MV-4-11 (cell line): Measurements from ENCODE around the gene GYPB.
"Not testable (repeated sequence)": the region's sequence is repeated elsewhere in the genome, so short reads cannot be mapped to it uniquely, and the experiment has no call there.

Experiments used
- DNase-seq: peaks from one replicate; lab custom pipeline; 2025; lab: John Stamatoyannopoulos, UW

GYPB gene

DNA sequence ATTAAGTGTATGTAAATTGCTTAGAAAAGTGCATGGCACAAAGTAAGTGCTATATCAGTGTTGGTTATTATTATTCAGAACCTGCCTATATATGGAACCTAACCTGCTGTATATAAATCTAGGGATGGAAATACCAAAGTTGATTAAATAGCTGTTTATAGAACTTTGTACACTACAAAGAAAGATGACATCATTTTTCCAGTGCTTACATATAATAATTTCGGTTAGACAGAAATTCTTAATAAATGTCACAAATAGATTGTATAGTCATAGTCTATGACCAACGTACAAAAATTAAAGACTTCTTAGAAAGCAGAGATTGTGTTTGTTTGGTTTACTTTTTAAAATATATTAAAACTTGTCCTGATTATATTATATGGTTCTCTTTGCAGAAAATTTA lies 4.4 kb downstream of the GYPB start:
- DNase-seq, result no peak

DNA sequence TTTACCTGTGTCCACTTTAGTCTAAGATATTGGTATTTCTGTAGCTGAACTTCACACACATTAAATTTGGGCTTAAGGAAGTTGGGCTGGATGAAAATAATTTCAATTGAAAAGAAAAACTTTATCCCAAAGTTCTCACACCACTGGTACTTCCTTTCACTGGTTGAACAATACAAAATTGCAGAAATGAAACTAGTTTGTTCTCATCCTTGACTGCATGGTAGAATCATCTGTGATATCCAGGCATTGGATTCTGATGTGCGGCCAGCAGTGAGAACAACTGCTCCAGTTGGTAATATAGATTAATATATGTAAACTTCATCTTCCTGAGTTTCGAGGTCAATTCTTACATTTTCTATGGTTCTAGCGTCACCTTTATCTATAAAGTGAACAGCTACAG lies 10.6 kb downstream of the GYPB start:
- DNase-seq, result not testable (repeated sequence)

DNA sequence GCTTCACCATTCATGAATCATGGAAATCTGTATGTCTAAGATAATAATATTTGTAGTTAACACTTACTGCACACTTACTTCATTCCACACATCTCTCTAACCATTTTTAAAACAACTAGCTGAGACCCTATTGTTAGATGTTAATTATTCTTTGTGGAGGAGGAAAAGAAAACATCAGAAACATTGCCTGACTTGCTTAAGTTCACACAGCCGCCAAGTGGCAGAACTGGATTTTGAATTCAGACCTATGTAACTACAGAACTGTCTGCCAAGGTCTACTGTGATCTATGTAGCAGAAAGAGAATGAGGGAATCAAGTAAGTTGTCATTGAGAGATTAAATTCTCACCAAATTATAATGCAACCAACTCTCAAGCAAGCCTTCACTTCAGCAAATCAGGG lies 11.2 kb downstream of the GYPB start:
- DNase-seq, result not testable (repeated sequence)

DNA sequence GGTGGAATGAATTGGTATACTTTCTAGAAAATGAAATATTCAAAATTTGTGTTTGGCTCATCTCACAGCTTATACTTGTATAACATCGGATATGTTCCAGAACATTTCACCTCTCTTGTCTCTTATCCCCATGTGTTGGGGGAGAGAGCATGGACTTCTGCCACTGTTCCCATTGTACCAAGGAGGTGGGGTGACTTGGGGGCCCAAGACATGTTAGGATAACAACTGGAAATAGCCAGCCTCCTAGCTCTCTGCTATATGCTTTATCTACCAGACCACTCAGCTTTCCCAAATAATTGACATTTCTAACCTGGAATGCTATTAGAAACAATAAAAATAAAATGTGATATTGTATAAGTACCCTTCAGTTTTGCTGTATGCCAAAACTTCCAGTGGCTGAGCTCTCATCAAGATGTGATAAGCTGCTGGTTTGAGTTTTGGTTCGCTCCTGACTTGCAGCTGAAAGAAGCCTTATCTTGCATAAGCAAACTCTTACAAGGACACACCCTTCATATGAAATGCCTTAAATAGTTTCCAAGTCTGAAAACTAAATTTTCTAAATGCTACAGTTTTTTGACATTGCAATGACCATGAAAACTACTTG lies 12.9 kb downstream of the GYPB start:
- DNase-seq, result not testable (repeated sequence)

DNA sequence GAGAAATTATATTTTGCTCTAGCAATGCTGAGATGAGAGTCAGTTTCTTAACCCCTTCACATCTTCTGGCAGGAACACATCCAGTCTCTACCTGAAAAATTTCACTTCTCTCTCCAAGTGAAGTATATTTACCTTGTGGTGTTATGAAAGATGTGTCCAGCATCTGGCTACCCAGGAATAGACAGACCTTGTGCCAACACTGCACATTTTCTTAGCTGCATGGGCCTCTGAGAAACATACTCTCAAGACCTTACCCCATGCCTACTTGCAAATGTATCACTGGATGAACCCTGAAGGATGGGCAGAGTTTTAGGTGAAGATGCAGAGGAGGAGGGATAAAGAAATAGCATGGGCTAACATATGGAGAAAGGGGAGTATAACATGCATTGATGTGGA lies 13.6 kb downstream of the GYPB start:
- DNase-seq, result not testable (repeated sequence)

DNA sequence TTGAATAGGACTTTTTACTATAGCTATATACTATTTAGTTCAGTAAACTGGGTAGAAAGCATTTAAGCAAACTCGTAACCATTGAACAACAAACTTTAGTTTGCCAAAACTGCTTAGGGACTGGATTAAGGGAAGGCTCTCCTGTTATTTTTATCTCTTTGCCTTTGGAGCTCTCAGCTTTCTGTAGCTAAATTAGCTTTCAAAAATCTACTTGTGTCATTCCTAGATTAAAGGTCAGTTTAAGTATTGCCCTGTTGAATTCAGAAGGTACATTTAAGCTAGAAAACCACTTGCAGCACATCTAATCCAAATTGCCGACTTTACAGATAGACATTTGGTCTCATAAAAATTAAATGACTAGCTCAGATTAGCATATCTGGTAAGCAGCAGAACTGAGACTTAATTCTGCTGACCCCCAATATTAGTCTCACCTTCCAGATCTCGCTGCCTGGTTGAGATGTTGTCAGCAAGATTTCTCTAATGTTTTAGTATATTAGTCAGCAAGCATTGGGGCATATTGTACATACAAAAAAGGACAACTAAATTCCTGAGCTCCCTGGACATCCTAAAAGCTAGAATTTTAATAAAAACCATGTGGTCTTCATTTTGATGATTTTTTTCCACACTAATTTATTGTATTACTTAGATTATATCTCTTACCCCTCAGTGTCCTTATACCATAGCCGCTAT lies 14.2 kb downstream of the GYPB start:
- DNase-seq, result not testable (repeated sequence)

DNA sequence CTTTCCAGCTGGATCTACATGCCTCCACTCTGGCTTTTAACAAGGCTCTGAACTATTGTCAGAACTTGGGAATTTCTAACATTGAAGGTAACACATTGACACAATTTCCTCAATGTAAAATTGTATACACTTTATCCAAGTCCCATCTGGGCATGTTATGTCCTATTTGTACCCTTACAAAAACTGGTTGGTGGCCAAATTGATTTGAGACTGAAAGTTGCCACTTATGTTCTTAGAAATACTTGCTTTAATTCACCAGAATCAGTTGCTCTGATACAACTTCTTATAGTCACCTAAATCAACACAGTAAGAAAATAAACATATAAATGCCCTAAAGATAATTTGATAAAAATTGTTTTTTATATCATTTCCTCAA lies 15.3 kb downstream of the GYPB start:
- DNase-seq, result not testable (repeated sequence)

DNA sequence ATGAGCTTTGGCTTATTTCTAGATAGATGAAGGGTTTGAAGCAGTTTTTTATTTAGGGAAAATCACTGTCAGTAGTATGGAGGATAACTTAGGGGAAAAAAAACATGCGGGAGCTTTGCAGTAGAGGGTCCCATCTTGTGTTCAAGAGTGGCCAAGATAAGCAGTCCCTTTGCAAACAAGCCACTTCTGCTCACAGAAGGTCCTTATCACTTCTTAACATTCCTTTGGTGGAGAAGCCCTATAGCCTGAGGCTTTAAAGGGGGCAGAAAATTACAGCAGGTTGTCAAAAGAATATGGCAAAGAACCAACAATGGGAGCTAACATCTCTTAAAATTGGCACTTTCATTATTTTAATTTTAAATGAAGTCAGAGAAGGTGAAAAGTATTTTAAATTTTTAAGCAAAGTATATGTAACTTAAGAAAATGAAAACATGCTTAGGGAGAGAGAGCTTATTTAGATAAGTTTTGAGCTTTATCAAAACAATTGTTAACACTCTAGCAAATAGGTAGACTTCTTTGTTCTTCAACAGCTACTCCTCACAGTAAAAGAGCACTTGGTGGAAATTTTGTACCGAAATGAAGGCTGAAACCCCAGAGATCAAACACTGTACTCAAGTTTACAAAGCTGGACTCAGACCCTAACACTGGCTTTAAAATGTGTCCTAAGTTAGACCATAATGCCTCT lies 15.8 kb downstream of the GYPB start:
- not testable (repeated sequence) for DNase-seq

DNA sequence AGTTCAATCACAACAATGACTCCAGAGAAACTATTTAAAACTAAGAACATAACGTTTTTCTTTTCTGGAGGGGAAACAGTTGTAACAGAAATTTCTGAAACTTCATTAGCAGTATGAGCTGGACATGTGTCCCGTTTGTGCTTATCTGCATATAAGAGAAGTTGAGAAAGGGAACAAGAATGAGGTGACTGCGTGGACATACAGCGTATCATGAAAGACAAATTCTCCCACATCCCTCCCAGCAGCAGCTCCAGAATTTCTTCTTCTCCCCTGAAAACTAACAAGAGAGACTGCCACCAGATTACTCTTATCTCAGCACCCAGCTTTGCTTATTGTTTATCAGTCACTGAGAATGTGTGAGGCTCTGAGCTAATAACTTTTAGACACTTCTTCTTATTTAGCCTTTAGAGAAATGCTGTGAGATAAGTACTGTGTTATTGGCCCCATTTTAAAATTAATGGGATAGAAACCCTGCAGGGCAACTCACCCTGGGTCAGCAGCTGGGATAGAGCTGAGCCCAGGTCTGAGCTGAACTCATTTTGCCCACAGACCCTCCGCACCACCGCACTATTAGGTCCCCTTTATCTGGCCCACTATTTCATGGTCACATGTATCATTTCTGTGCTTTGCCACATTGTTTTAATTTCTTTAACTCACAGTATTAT lies 18.7 kb downstream of the GYPB start:
- not testable (repeated sequence) for DNase-seq

DNA sequence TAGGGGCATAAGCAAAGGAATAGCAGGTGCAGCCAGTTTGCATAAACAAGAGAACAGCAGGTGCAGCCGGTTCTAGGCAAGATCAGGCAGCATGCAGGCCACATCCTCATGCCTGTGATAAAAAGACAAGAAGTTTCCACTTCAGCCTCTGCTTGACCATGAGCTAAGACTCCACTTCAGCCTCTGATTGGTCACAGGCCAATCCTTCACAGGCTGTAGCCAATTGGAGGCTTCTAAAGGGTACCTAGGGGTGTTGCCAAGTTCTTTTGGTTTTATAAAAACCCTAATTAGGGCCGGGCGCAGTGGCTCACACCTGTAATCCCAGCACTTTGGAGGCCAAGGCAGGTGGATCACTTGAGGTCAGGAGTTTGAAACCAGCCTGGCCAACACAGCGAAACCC lies 23.0 kb downstream of the GYPB start:
- not testable (repeated sequence) for DNase-seq

DNA sequence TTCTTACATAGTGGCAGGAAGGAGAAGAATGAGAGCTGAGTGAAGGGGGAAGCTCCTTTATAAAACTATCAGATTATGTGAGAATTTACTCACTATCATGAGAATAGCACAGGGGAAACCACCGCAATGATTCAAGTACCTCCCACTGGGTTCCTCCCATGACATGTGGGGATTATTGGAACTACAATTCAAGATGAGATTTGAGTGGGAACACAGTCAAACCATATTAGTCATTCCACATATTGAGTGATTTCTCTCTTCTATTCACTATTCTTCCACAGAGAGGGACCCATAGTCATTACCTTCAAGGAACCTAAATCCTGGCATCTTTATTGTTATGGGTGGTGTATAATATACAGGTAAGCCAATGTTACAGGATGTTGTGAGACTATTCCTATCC lies 27.4 kb downstream of the GYPB start:
- DNase-seq, result not testable (repeated sequence)

DNA sequence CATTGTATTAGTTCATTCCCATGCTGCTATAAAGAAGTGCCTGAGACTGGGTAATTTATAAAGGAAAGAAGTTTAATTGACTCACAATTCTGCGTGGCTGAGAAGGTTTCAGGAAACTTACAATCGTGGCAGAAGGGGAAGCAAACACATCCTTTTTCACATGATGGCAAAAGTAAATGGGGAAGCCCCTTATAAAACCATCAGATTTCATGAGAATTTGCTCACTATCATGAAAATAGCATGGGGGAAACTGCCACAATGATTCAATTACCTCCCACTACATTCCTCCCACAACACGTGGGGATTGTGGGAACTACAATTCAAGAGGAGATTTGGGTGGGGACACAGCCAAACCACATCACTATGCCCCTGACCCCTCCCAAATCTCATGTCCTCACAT lies 28.5 kb downstream of the GYPB start:
- not testable (repeated sequence) for DNase-seq

DNA sequence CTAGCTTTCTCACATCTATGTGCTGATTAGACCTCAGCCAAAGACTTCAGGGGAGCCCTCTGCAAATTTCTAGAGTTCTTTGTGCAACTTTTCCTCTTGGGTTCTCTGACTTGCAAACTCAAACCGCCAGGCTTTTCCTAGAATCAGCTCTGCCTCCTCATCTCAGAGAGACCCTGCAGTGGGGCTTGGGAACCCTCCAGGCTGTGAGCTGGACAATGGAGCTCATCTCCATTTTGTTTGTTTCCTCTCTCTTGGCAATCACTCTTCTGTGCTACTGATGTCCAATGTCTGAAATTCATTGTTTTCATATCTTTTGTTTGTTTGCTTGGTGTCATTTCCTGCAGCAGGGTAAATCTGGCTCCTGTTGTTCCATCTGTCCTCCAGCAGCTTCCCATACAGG lies 33.0 kb downstream of the GYPB start:
- DNase-seq, result no peak

DNA sequence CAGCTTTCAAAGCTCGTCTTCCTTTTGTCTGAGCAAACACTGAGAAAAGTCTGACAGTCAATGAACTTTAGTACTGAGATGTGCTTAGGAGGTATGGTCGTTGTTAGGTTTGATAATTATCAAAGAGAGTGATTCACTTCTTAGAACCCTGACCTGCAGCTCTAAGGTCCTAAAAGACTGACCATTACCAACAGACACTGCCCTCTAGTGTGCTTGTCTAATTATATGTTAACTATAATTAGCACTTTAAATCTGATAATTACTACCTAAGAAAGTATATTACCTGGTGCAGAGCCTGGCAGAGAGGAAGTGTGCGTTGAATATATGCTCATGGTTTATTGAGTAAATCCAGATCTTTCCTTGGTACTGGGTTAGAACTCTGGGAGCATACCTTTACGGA lies 38.4 kb downstream of the GYPB start:
- not testable (repeated sequence) for DNase-seq

DNA sequence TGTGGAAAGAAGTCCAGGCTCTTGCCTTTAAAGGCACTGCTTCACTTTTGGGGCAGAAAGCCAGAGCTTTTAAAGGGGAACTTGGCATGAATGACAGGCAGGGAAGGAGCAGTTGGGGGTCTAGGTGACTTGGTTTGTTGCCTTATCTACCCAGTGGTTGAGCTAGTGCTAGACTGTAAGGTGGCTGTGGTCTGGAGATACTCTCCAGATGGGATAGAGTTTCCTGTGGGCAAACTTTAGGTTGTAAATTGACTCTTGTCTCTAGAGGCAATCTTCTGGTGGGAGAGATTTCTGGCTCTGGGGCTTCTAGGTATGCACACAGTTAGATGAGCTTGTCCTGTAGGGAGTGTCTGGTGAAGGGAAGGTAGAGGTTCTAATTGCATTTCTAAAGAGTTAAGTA lies 43.7 kb downstream of the GYPB start:
- DNase-seq, result not testable (repeated sequence)

DNA sequence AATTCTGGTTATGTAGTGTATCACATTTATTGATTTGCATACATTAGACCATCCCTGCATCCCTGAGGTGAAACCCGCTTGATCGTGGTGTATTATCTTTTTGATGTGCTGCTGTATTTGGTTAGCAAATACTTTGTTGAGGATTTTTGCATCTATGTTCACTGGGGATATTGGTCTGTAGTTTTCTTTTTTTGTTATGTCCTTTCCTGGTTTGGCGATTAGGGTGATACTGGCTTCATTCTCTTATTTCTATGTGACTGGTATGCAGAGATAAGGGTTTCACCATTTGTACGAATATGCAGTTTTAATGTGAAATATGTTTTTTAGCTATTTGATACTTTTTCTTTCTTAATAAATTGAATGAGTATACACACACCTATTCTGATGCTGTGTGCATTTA lies 45.2 kb downstream of the GYPB start:
- not testable (repeated sequence) for DNase-seq

DNA sequence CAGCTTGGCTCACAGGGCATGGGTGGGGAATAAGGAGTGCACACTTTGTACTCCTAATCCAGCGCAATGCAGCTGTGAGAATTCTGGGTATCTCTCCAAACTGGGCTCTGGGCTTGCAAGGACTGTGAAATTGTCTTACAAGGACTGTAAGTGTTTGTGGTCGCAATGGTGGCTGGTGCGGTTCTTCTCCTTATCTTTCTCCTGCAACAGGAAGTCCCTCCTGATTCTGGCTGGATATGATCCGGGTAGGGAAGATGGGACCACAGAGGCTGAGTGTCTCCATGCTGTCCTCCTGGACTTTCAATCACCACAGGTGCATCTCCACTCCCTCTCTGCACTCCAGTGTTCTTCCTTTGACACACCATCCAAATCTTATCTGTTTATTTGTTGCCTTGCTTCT lies 58.1 kb downstream of the GYPB start:
- DNase-seq, result no peak

DNA sequence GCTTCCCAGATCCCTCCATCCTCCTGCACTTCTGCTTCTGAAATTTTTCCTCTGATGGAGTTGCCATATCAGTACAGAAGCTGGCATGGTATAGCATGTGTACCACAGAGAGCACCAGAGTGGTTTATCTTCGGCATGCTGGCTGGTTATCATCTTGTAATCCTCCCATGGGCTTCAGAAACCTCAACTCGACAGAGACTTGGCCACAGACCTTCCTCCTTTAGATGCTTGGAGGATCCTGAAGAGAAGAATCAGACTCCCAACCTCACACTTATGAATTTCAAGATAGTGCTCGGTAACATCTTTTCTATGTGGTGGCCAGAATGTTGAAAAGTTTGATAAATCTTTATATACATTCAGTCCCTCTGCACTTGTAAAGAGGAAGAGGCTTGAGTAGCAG lies 63.9 kb downstream of the GYPB start:
- not testable (repeated sequence) for DNase-seq

DNA sequence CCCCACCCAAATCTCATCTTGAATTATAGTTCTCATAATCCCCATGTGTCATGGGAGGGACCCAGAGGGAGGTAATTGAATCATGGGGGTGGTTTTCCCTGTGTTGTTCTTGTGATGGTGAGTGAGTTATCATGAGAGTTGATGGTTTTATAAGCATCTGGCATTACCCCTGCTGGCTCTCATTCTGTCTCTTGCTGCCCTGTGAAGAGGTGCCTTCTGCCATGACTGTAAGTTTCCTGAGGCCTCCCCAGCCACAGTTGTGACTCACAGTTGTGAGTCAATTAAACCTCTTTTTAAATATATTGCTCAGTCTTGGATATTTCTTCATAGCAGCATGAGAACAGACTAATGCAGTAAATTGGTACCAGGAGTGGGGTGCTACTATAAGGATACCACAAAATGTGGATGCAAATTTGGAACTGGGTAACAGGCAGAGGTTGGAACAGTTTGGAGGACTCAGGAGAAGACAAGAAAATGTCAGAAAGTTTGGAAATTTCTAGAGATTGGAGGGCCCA lies 67.7 kb downstream of the GYPB start:
- not testable (repeated sequence) for DNase-seq

DNA sequence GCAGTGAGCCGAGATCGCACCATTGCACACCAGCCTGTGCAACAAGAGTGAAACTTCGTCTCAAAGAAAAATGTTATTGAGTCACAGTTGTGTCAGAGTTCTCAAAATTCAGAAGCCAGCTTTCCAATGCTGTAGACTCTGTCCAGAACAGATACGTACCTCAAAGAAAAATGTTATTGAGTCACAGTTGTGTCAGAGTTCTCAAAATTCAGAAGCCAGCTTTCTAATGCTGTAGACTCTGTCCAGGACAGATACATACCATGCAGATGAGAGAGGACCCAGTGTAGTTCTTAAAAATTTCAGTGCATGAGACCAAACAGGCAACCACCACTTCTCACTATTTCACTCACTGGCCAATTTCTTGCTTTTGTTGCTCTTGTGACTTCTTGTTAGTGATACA lies 68.2 kb downstream of the GYPB start:
- DNase-seq, result not testable (repeated sequence)

DNA sequence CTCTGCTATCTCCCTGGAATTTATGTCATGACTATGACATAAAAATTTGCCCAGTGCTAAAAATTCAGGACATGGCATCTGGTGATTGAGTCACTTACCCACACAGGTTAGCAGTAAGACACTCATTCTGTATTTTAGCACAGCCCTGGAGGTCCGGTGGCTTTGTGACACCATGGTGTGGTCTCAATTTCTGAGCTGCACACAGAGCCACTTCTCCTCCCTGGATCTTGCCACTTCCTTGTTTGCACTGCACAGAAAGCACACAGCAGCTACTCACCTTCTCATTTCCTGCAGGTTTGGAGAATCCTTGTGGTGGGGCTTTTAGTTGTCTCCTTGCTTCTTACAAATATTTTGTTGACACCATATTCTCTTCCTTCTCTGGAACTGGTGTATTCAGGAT lies 69.0 kb downstream of the GYPB start:
- DNase-seq, result not testable (repeated sequence)

DNA sequence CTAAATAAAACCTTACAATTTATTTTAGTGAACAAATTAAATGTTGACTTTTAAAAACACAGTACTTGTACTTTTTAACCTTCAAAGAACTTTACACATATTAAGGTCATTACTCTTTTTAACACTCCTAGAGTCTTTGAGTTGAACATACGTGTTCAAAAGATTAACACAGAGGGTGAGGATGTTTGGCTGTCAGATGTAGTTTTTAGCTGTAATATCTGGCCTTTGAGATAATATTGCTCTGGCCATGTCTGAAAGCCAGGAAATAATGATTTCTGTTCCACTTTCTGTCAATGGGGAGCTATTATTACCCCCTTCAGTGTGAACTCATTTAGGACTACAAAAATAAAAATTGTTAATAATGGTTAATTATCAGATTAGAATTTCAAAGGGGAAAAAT lies 71.7 kb downstream of the GYPB start:
- not testable (repeated sequence) for DNase-seq
